HG03045 (cell line): ENCODE data around the gene SSR4.

Experiments
- ATAC-seq: cut with Tn5 transposase; IDR thresholded peaks from one replicate; pipeline ENCODE4 v1.9.1; 2021; ENCODE audit warnings: mild to moderate bottlenecking, moderate library complexity; ENCODE audit not compliant: unreplicated experiment

The SSR4 gene

GRCh38 chrX:153828308-153828707 lies 33.8 kb downstream of the SSR4 start:
- ATAC-seq: no peak

GRCh38 chrX:153828723-153829548 lies 34.5 kb downstream of the SSR4 start:
- no peak for ATAC-seq

GRCh38 chrX:153829549-153829798 lies 35.0 kb downstream of the SSR4 start:
- no peak for ATAC-seq

GRCh38 chrX:153829799-153830639 lies 35.6 kb downstream of the SSR4 start, which contains the start of gene PDZD4:
Gene PDZD4 (minus strand): TSS chrX:153830544. CDS start chrX:153830298, 246 bp downstream.
- no peak for ATAC-seq

- no peak for ATAC-seq
These were observed 36.4 kb downstream of the SSR4 start for GRCh38 chrX:153830640-153831428.

GRCh38 chrX:153831429-153832150 lies 37.1 kb downstream of the SSR4 start:
- no peak for ATAC-seq

GRCh38 chrX:153832728-153833127 lies 38.3 kb downstream of the SSR4 start:
- ATAC-seq: no peak

GRCh38 chrX:153836921-153837320 lies 42.5 kb downstream of the SSR4 start:
- ATAC-seq: no peak

- no peak for ATAC-seq
These were observed 50.1 kb downstream of the SSR4 start for GRCh38 chrX:153844509-153845082.

- ATAC-seq: no peak
These were observed 50.7 kb downstream of the SSR4 start for GRCh38 chrX:153845195-153845594.

- no peak for ATAC-seq
These were observed 51.4 kb downstream of the SSR4 start for GRCh38 chrX:153845842-153846241.
